22Rv1 (cell line): Measurements from ENCODE around the gene SPOCK1.

Experiments used
- H3K27ac ChIP-seq: fragments of 450-650 bp; 2 replicates; pipeline ENCODE4 v1.5.1; 2017
- ZFX ChIP-seq: fragments of 450-650 bp; IDR thresholded peaks from 2 replicates; pipeline ENCODE4 v1.6.1; 2017; ENCODE audit warnings: antibody characterized with exemption, borderline replicate concordance
- TF ChIP-seq, protein P1 (sequence below): fragments of 450-650 bp; IDR thresholded peaks from 2 replicates; pipeline ENCODE4 v1.5.1; 2017; ENCODE audit warnings: mild to moderate bottlenecking

The SPOCK1 gene

DNA sequence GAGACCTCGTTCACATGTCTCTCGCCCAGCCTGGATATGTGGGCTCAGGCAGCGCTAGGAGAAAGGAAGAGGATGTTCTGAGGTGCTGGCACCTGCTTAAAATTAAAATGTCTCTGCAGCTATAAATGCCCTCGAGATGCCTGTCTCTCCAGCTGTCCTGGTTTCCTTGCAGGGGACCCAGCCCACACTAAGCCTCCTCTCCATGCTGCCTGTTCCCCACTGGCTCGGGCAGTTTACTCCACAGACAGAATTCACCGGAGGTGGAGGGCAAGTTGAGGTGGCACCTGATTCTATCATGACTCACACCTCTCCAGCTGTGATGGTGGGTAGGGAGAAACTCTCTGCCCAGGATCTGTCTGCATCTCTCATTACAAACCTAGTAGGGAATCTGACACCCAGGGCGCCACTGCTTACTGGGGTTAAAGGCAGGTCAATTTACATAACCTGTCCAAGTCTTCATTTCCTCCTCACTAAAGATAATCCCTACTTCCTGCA is 420.9 kb downstream of the SPOCK1 start:
- H3K27ac ChIP-seq: no peak overlapping the region
- no peak for TF ChIP-seq ZFX
- TF ChIP-seq, protein P1, sequence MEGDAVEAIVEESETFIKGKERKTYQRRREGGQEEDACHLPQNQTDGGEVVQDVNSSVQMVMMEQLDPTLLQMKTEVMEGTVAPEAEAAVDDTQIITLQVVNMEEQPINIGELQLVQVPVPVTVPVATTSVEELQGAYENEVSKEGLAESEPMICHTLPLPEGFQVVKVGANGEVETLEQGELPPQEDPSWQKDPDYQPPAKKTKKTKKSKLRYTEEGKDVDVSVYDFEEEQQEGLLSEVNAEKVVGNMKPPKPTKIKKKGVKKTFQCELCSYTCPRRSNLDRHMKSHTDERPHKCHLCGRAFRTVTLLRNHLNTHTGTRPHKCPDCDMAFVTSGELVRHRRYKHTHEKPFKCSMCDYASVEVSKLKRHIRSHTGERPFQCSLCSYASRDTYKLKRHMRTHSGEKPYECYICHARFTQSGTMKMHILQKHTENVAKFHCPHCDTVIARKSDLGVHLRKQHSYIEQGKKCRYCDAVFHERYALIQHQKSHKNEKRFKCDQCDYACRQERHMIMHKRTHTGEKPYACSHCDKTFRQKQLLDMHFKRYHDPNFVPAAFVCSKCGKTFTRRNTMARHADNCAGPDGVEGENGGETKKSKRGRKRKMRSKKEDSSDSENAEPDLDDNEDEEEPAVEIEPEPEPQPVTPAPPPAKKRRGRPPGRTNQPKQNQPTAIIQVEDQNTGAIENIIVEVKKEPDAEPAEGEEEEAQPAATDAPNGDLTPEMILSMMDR: no peak

DNA sequence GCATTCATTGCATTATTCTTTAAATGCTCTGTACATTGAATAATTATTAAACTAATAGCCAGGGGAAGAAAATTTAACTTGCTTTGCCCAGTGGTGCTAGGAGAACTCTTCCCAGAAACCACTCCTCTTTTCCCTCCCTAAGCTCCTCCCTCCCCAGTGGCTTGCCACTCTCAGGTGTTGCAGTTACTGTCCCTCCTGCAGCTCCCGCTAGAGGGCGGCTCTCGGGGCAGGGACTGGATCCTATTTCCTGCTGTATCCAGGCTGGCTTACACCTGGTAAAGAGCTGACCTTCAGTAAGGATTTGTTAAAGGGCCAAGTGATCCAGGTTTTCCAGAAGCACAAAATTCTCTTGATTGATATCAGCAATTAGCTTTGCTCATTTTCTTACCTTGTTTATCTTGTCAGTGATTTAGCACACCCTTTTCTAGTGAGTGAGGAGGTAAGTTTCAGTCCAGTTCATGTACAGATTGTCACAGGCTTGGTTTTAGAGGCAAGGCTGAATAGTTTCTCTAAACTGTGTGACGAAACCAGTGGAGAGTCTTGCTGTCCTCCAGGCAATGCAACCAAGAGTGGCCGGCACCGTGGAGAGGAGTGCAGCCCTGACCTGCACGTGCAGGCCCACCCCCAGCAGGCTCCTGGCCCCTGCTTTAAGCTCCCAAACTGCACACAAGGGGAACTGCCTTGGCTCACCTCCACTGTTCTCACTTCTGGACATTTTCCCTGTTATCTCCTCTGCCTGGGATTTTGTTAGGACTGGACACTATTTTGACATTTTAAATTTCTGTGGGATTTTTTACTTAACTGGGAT is 423.8 kb downstream of the SPOCK1 start:
- peak overlapping the region; percentile 29 for H3K27ac ChIP-seq
- TF ChIP-seq, protein P1: peak; percentile 98
- TF ChIP-seq ZFX: no peak

DNA sequence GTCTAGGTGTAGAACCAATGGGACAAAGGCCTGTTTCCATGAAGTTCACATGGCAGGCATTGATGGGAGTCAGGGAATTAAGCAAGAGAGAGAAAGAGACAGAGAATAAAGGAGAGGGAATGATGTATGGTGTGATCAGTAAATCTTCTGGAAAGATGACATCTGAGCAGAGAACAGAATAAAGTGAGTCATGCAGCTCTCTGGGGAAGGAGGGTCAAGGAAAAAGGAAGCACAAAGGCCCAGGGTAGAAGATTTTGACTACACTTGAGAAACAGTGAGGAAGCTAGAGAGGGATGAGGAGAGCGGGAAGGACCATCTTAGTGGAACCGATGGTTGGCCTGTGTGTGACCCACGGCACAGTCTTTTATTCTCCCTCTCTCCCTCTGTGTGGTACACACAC is 425.9 kb downstream of the SPOCK1 start:
- TF ChIP-seq, protein P1: no peak
- TF ChIP-seq ZFX: no peak
- no peak overlapping the region for H3K27ac ChIP-seq

DNA sequence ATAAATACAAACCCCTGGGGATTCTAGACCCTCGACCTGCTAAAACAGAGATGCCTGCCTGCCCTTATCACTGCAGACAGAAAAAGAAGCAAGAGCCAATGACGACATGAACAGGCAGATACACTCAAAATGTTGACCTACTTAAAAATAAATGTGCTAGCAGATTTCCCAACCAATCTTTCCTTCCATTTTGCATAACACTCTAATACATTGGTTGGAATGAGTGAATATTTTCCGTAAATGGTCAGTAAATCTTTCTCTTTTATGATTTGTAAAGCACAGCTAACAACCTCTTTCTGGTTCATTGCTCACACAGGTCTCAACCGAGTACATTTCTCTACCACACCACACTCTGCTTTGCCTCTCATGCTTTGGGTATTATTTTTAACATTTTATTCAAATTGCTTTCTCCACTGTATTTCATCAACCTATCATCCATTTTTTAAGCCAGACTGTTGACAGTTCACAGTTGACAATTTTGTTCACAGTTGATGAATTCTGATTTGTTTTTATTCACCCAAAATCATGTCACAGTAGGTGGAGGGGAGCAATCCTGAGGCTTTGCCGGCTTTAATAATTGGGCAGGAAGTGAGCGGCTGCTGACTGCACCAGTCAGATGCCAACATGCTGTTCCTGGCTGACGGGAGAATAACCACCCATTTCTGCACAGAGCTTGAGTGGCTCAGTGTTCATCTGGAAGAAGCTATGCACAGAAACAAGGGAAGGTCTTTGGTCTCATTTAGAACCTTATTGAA is 426.6 kb downstream of the SPOCK1 start:
- H3K27ac ChIP-seq: no peak overlapping the region
- TF ChIP-seq, protein P1: no peak
- no peak for TF ChIP-seq ZFX

DNA sequence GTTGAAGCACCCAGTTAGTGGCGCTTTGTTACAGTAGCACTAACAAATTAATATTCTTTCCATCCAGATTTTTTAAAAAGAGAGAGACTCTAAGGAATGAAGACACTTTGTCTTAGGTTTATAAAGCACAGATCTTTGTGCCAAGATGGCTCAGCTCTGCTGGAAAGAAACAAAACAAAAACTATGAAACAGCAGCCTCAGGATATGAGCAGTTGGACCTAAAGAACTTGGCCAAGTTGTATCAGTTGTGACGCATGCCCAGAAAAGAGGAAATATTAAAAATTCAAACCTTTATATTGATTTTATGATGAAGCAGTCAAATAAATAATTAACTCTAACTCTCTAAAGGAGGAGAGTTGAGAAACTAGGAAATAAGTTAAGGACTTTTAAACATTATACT is 427.2 kb downstream of the SPOCK1 start:
- TF ChIP-seq ZFX: no peak
- TF ChIP-seq, protein P1: no peak
- no peak overlapping the region for H3K27ac ChIP-seq

DNA sequence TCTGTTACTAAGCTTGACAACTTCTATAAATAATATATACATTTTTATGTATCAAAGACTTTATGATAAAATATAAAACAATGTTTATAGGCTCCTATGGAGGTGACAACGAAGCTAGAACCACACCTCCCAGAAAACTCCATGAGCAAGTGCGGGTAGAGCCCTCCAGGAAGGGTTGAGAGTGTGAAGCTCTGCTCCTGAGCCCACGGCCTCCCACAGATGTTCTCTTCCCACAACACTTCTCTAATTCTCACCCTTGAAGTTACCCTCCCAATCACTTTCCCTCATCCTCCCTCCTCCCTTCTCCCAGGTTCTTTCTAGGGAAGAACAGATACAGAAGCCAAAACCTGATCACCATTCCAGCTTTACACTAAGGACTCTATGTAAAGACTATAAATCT is 427.6 kb downstream of the SPOCK1 start:
- TF ChIP-seq, protein P1: no peak
- no peak for TF ChIP-seq ZFX
- H3K27ac ChIP-seq: no peak overlapping the region

DNA sequence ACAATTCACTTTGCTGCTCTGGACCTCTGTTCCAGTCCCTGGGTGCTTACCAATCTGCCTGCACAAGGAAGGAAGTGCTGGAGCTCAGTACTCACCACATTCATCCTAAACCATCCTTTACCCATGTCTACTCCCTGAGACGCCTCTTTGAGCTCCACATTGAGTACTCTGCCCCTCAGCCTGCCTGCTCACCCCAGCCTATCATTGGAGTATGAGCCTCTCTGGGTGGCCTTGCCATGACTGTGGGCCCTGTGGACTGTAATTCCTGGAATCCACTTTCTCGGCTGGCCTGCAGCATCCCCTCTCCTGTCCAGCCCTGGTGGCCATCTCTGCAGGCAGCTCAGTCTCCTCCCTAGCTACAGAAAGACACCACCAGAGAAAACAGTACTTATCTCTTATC is 428.6 kb downstream of the SPOCK1 start:
- H3K27ac ChIP-seq: no peak overlapping the region

More for the DNA sequence above, 428.6 kb downstream of the SPOCK1 start:
- TF ChIP-seq ZFX: no peak
- TF ChIP-seq, protein P1: no peak
